HG03460 (cell line): Measurements from ENCODE around the gene CCM2L.

Experiments used
- ATAC-seq: cut with Tn5 transposase; IDR thresholded peaks from one replicate; pipeline ENCODE4 v1.9.1; 2021; ENCODE audit not compliant: unreplicated experiment

Gene CCM2L

GRCh38 chr20:31992086-31992485, 18.2 kb upstream of the CCM2L start:
- ATAC-seq = no peak

GRCh38 chr20:31996996-31997395, 13.2 kb upstream of the CCM2L start:
- no peak for ATAC-seq

- no peak for ATAC-seq
Measured at GRCh38 chr20:31998246-31998645, 12.0 kb upstream of the CCM2L start.

- ATAC-seq = no peak
Measured at GRCh38 chr20:32003325-32003724, 6.9 kb upstream of the CCM2L start.

- no peak for ATAC-seq
Measured at GRCh38 chr20:32004963-32005362, 5.3 kb upstream of the CCM2L start.

GRCh38 chr20:32006053-32006452, 4.2 kb upstream of the CCM2L start:
- ATAC-seq = no peak

GRCh38 chr20:32006841-32007786, 3.1 kb upstream of the CCM2L start:
- ATAC-seq = no peak

- ATAC-seq = no peak
Measured at GRCh38 chr20:32007787-32008616, 2.2 kb upstream of the CCM2L start.

GRCh38 chr20:32009564-32009963, 674 bp upstream of the CCM2L start:
- no peak for ATAC-seq

- ATAC-seq = no peak
Measured at GRCh38 chr20:32010666-32011065, 428 bp downstream of the CCM2L start.

GRCh38 chr20:32012159-32012688, 2.0 kb downstream of the CCM2L start:
- no peak for ATAC-seq

GRCh38 chr20:32013326-32013725, 3.1 kb downstream of the CCM2L start:
- no peak for ATAC-seq

GRCh38 chr20:32017711-32018251, 7.5 kb downstream of the CCM2L start:
- ATAC-seq = no peak

GRCh38 chr20:32018269-32019155, 8.3 kb downstream of the CCM2L start:
- no peak for ATAC-seq

GRCh38 chr20:32019156-32019510, 8.9 kb downstream of the CCM2L start:
- ATAC-seq = no peak

- no peak for ATAC-seq
Measured at GRCh38 chr20:32019563-32020463, 9.6 kb downstream of the CCM2L start.

GRCh38 chr20:32021091-32021490, 10.9 kb downstream of the CCM2L start:
- no peak for ATAC-seq

GRCh38 chr20:32024683-32025295, 14.6 kb downstream of the CCM2L start:
- no peak for ATAC-seq

- no peak for ATAC-seq
Measured at GRCh38 chr20:32027643-32028042, 17.4 kb downstream of the CCM2L start.
